Stimulated activated naive CD8-positive, alpha-beta T cell treated with anti-CD3 and anti-CD28 coated beads, Interleukin-15, amount 100 ng/mL, for 72 hours (primary cell): Measurements from ENCODE around the gene PRKX.
"Not testable (repeated sequence)": the region's sequence is repeated elsewhere in the genome, so short reads cannot be mapped to it uniquely, and the experiment has no call there.

Source experiments
- ATAC-seq: fragments of 150-1000 bp; cut with Tn5 transposase; 2 replicates; pipeline ENCODE4 v1.10.0; 2021; ENCODE audit warnings: mild to moderate bottlenecking, moderate library complexity
- DNase-seq, 2 donors: peaks; one replicate each; pipeline ENCODE4 v3.0.0; 2021 to 2022
- H3K27ac Mint-ChIP-seq, 2 donors: one replicate each; pipeline ENCODE4 v1.8.0; 2022; ENCODE audit warnings: mild to moderate bottlenecking in 2 of 2, mixed read lengths in 2 of 2, moderate library complexity in 2 of 2
- H3K27me3 Mint-ChIP-seq: one replicate; pipeline ENCODE4 v1.8.0; 2022; ENCODE audit warnings: mixed read lengths
- H3K4me1 Mint-ChIP-seq: one replicate; pipeline ENCODE4 v1.8.0; 2022; ENCODE audit warnings: mild to moderate bottlenecking, mixed read lengths
- H3K4me3 Mint-ChIP-seq, 2 donors: one replicate each; pipeline ENCODE4 v1.8.0; 2022; ENCODE audit warnings: mild to moderate bottlenecking in 2 of 2, mixed read lengths in 2 of 2, moderate library complexity in 1 of 2
- H3K9me3 Mint-ChIP-seq, 2 donors: one replicate each; pipeline ENCODE4 v1.8.0; 2022; ENCODE audit warnings: mixed read lengths in 2 of 2

Gene PRKX

DNA sequence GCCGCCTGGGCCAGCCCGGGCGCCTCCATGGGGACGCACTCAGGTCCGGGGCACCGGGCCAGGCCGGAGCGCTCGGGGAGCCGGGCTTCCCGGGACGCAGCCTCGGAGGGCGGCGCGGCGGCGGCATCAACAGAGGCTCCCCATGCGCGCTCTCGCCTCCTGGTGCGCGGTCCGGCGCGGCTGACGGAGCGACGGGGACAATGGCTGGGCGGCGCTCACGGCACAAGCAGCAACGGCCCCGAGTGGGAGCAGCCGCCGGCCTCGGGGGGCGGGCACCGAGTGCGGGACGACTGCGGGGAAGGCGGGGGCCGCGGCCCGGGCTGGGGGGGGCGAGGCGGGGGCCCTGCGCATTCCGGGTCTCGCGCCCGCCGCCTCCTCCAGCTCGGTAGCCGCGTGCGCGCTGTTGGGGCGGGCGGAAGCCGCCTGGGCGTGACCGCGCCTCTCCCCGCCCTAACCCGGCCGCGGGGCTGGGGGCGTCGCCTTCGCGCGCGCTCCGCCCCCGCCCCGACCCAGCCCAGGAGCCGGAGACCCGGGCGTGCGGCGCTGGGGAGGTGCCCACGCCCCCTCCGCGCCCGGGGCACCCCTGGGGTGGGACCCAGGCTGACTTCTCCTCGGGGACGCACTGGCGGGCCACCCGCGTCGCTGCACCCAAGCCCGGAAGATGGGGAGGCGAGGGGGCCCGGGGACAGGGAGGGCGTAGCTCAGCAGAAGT lies at the start of gene PRKX:
PRKX (minus strand) TSS at position 425 of the 712 bp plus-strand sequence; CDS start at position 29, 396 bp downstream.
- H3K4me3 Mint-ChIP-seq: peak within 1 kb of the TSS; percentile 82 to 93
- H3K27ac Mint-ChIP-seq: peak within 1 kb of the TSS; percentile 78 to 97
- no peaks in the 10 kb centered on the region for H3K27me3 Mint-ChIP-seq
- peak; percentile 61 to 65 for DNase-seq
- no peaks in the 10 kb centered on the region for H3K9me3 Mint-ChIP-seq
- peaks cover 22% of the 10 kb centered on the region for H3K4me1 Mint-ChIP-seq
- peak; percentile 86 for ATAC-seq

- peaks cover 7% of the 10 kb centered on the region for H3K27me3 Mint-ChIP-seq
These were observed 49.7 kb upstream of the PRKX start for GRCh38 chrX:3763111-3763510.

DNA sequence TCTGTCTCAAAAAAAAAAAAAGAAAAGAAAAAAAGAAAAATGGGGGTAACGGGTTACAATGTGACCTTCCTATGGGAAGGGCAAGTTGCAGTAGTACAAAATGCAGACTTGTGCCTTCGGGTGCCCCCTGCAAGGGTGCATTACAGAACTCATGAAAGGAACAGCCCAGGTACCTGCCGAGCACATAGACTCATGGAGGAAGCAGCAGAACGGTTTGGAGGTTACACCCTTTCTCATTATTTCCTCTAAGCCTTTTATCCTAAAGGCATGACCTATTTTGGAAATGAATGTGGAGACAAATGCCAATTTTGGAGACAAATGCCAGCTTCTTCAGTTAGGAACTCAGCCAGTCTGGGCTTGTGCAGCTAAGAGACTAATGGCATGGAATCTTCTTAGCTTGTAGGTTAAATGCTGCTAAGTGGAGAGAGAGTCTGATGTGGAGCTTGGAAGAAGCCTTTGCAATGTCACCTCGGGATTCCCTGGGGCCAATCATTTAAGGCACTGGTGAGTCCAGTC lies 44.1 kb upstream of the PRKX start:
- DNase-seq (no peak), ATAC-seq (no peak)
- H3K27ac Mint-ChIP-seq: no peak overlapping the region

More at GRCh38 chrX:3763111-3763510, 49.7 kb upstream of the PRKX start:
- Mint-ChIP-seq H3K9me3 (peaks cover 6 to 12% of the 10 kb centered on the region in 2 donors), H3K27ac (no peak overlapping the region), H3K4me1 (no peaks in the 10 kb centered on the region), H3K4me3 (no peak overlapping the region)
- no peak for ATAC-seq
- DNase-seq: no peak

GRCh38 chrX:3748052-3748559 lies 34.7 kb upstream of the PRKX start:
- Mint-ChIP-seq H3K27ac (no peak overlapping the region), H3K9me3 (peaks cover 0 to 6% of the 10 kb centered on the region in 2 donors), H3K4me3 (no peak overlapping the region), H3K4me1 (peaks cover 17% of the 10 kb centered on the region), H3K27me3 (no peaks in the 10 kb centered on the region)
- ATAC-seq (no peak), DNase-seq (no peak)

More for the DNA sequence above, 44.1 kb upstream of the PRKX start:
- Mint-ChIP-seq H3K9me3 (no peaks in the 10 kb centered on the region), H3K4me3 (no peak overlapping the region), H3K27me3 (no peaks in the 10 kb centered on the region), H3K4me1 (no peaks in the 10 kb centered on the region)

GRCh38 chrX:3743801-3744439 lies 30.5 kb upstream of the PRKX start:
- H3K27me3 Mint-ChIP-seq: no peaks in the 10 kb centered on the region
- H3K27ac Mint-ChIP-seq: peak overlapping the region; percentile 51 to 97
- DNase-seq (peak; percentile 4 to 64), ATAC-seq (peak; percentile 99)
- peaks cover 5 to 8% of the 10 kb centered on the region in 2 donors for H3K9me3 Mint-ChIP-seq
- H3K4me1 Mint-ChIP-seq: peaks cover 18% of the 10 kb centered on the region
- peak overlapping the region; percentile 66 to 84 for H3K4me3 Mint-ChIP-seq

DNA sequence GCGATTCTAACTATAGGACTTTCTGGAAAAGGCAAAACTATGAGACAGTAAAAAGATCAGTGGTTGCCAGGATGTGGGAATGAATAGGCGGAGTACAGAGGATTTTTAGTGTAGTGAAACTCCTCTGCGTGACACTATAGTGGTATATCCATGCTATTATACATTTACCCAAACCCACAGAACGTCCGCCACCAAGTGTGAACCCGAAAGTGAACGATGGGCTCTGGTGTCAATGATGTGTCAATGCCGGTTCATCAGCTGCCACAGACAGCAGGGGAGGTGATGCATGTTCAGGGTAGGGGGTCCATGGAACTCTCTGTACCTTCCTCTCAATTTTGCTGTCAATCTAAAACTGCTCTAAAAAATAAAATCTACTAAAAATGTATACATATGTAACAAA lies 27.5 kb upstream of the PRKX start:
- Mint-ChIP-seq H3K4me1 (peaks cover 17% of the 10 kb centered on the region), H3K9me3 (peaks cover 8 to 10% of the 10 kb centered on the region in 2 donors)
- H3K27me3 Mint-ChIP-seq, ATAC-seq, H3K27ac Mint-ChIP-seq, H3K4me3 Mint-ChIP-seq: not testable (repeated sequence)
- DNase-seq: peak in 1 of 2 donors; percentile 13

GRCh38 chrX:3738509-3738908 lies 25.1 kb upstream of the PRKX start:
- Mint-ChIP-seq H3K4me1 (peaks cover 10% of the 10 kb centered on the region), H3K27ac (peak overlapping the region in 1 of 2 donors; percentile 19), H3K27me3 (no peaks in the 10 kb centered on the region), H3K9me3 (peaks cover 8 to 10% of the 10 kb centered on the region in 2 donors), H3K4me3 (no peak overlapping the region)
- peak; percentile 70 for ATAC-seq
- DNase-seq: no peak

- Mint-ChIP-seq H3K4me1 (peaks cover 10% of the 10 kb centered on the region), H3K9me3 (peaks cover 8 to 10% of the 10 kb centered on the region in 2 donors)
- H3K4me3 Mint-ChIP-seq, DNase-seq, ATAC-seq, H3K27ac Mint-ChIP-seq, H3K27me3 Mint-ChIP-seq: not testable (repeated sequence)
These were observed 23.1 kb upstream of the PRKX start for GRCh38 chrX:3736536-3736935.

- not testable (repeated sequence) for DNase-seq, H3K4me3 Mint-ChIP-seq, ATAC-seq, H3K27me3 Mint-ChIP-seq
- peaks cover 10% of the 10 kb centered on the region for H3K4me1 Mint-ChIP-seq
- peaks cover 8 to 10% of the 10 kb centered on the region in 2 donors for H3K9me3 Mint-ChIP-seq
- H3K27ac Mint-ChIP-seq: peak overlapping the region in 1 of 2 donors; percentile 78
These were observed 22.4 kb upstream of the PRKX start for GRCh38 chrX:3735891-3736290.

- not testable (repeated sequence) for H3K4me3 Mint-ChIP-seq, H3K27me3 Mint-ChIP-seq, H3K27ac Mint-ChIP-seq, H3K9me3 Mint-ChIP-seq, DNase-seq
- ATAC-seq: peak; percentile 45
- peaks cover 10% of the 10 kb centered on the region for H3K4me1 Mint-ChIP-seq
These were observed 21.0 kb upstream of the PRKX start for GRCh38 chrX:3734456-3734855.

- Mint-ChIP-seq H3K4me3 (no peak overlapping the region), H3K4me1 (peaks cover under 1% of the 10 kb centered on the region), H3K9me3 (no peaks in the 10 kb centered on the region), H3K27me3 (no peaks in the 10 kb centered on the region), H3K27ac (no peak overlapping the region)
- DNase-seq (no peak), ATAC-seq (no peak)
These were observed 19.6 kb upstream of the PRKX start for GRCh38 chrX:3733043-3733430.

GRCh38 chrX:3732326-3733042 lies 19.0 kb upstream of the PRKX start:
- not testable (repeated sequence) for ATAC-seq, H3K27ac Mint-ChIP-seq

GRCh38 chrX:3728454-3728853 lies 15.0 kb upstream of the PRKX start:
- H3K27me3 Mint-ChIP-seq: no peaks in the 10 kb centered on the region
- DNase-seq (no peak), ATAC-seq (no peak)
- no peaks in the 10 kb centered on the region for H3K4me1 Mint-ChIP-seq
- no peaks in the 10 kb centered on the region for H3K9me3 Mint-ChIP-seq
- no peak overlapping the region for H3K4me3 Mint-ChIP-seq
- H3K27ac Mint-ChIP-seq: no peak overlapping the region

More at GRCh38 chrX:3732326-3733042, 19.0 kb upstream of the PRKX start:
- not testable (repeated sequence) for DNase-seq, H3K27me3 Mint-ChIP-seq, H3K9me3 Mint-ChIP-seq, H3K4me1 Mint-ChIP-seq, H3K4me3 Mint-ChIP-seq

DNA sequence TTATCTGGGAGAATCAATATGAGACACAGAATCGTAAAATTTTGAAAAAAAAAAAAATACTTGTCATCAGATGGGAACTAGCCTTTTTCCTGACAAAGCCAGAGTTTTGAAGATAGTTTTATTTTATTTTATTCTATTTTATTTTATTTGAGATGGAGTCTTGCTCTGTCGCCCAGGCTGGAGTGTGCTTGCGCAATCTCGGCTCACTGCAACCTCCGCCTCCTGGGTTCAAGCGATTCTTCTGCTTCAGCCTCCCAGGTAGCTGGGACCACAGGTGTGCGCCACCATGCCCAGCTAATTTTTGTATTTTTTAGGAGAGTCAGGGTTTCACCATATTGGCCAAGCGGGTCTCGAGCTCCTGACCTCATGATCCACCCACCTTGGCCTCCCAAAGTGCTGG lies 10.0 kb upstream of the PRKX start:
- not testable (repeated sequence) for H3K9me3 Mint-ChIP-seq

GRCh38 chrX:3717742-3718420 lies 4.4 kb upstream of the PRKX start:
- Mint-ChIP-seq H3K9me3 (no peaks in the 10 kb centered on the region), H3K27me3 (no peaks in the 10 kb centered on the region), H3K4me1 (no peaks in the 10 kb centered on the region), H3K4me3 (no peak overlapping the region), H3K27ac (no peak overlapping the region)
- DNase-seq (no peak), ATAC-seq (no peak)

More for the DNA sequence above, 10.0 kb upstream of the PRKX start:
- H3K27me3 Mint-ChIP-seq, ATAC-seq, DNase-seq, H3K4me1 Mint-ChIP-seq, H3K4me3 Mint-ChIP-seq: not testable (repeated sequence)
- peak overlapping the region in 1 of 2 donors; percentile 42 for H3K27ac Mint-ChIP-seq
